ENCODE results near the gene PRDM9. TPM values are rescaled to one million over a fixed set of nuclear protein-coding genes. Genes with fewer than 3 reads are reported as not detected.

The PRDM9 gene
- total and polyA plus RNA-seq, 2 donors from 2014 or later, result not detected

GRCh38 chr5:23461576-23461975 lies 45.8 kb upstream of the PRDM9 start:
- H3K36me3 ChIP-seq (ENCODE audit: control insufficient read depth in 2 of 3, insufficient read depth in 3 of 3, low read length in 3 of 3), result no peaks in the 10 kb centered on the region
- DNase-seq (peak in 1 of 5 donors; percentile 10), FAIRE-seq (peak; percentile 42)
- intact Hi-C loops (cut with DNase I), result no loop called here
- H3K4me1 ChIP-seq (ENCODE audit: control insufficient read depth in 2 of 3, insufficient read depth in 2 of 3, low read depth in 1 of 3, low read length in 3 of 3), result peaks cover 0 to 5% (median 0%) of the 10 kb centered on the region in 3 donors
- TF ChIP-seq CTCF (IDR thresholded peaks at IDR 0.05; ENCODE audit: borderline replicate concordance, extremely low read depth, insufficient read depth), result no peak
- no peak overlapping the region for H3K4me3 ChIP-seq (ENCODE audit: low read length in 3 of 3)
- H3K27me3 ChIP-seq (ENCODE audit: control insufficient read depth, insufficient read depth, low read length), result no peaks in the 10 kb centered on the region
- H3K9me3 ChIP-seq (ENCODE audit: control insufficient read depth in 2 of 3, insufficient read depth in 1 of 3, low read length in 3 of 3), result peaks cover 0 to 4% (median 0%) of the 10 kb centered on the region in 3 donors
- H3K9ac ChIP-seq (ENCODE audit: low read length in 3 of 3), result no peak overlapping the region
- H3K27ac ChIP-seq (ENCODE audit: low read depth in 2 of 2, low read length in 2 of 2), result no peak overlapping the region

DNA sequence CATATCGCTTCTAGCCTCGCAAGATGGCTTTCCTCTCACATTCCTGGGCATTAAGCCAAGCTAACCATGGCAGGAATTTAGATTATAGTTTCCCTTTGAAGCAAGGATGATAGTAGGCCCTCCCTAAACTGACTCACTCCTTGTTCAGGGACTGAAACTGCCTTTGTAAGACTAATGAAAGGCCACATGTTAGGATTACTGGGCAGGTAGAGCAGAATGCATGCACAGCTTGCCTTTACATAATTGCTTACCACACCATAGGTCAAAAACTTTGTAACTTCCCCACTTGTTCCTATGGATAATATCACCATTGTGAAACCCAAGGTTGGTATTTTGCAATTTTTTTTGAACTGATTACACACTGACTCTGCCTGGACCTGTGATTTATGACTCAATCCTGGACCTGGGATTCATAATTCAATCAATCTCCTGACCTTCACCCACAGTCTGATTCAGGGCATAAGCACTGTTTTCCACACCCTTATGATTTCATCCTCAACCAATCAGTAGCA lies 41.0 kb upstream of the PRDM9 start:
- no peaks in the 10 kb centered on the region for H3K36me3 ChIP-seq (ENCODE audit: control insufficient read depth in 2 of 3, insufficient read depth in 3 of 3, low read length in 3 of 3)
- no peak overlapping the region for H3K9ac ChIP-seq (ENCODE audit: low read length in 3 of 3)
- H3K27me3 ChIP-seq (ENCODE audit: control insufficient read depth, insufficient read depth, low read length), result no peaks in the 10 kb centered on the region
- FAIRE-seq (no peak), DNase-seq (peak in 1 of 5 donors; percentile 39)
- no peaks in the 10 kb centered on the region for H3K4me1 ChIP-seq (ENCODE audit: control insufficient read depth in 2 of 3, insufficient read depth in 2 of 3, low read depth in 1 of 3, low read length in 3 of 3)
- no peak overlapping the region for H3K4me3 ChIP-seq (ENCODE audit: low read length in 3 of 3)
- TF ChIP-seq CTCF (IDR thresholded peaks at IDR 0.05; ENCODE audit: borderline replicate concordance, extremely low read depth, insufficient read depth), result no peak
- peaks cover 0 to 10% (median 0%) of the 10 kb centered on the region in 3 donors for H3K9me3 ChIP-seq (ENCODE audit: control insufficient read depth in 2 of 3, insufficient read depth in 1 of 3, low read length in 3 of 3)
- H3K27ac ChIP-seq (ENCODE audit: low read depth in 2 of 2, low read length in 2 of 2), result no peak overlapping the region
- intact Hi-C loops (cut with DNase I), result no loop called here

GRCh38 chr5:23468658-23469057 lies 38.8 kb upstream of the PRDM9 start:
- Histone ChIP-seq H3K4me3 (ENCODE audit: low read length in 3 of 3) (no peak overlapping the region), H3K4me1 (ENCODE audit: control insufficient read depth in 2 of 3, insufficient read depth in 2 of 3, low read depth in 1 of 3, low read length in 3 of 3) (no peaks in the 10 kb centered on the region), H3K9me3 (ENCODE audit: control insufficient read depth in 2 of 3, insufficient read depth in 1 of 3, low read length in 3 of 3) (peaks cover 0 to 10% (median 0%) of the 10 kb centered on the region in 3 donors), H3K27me3 (ENCODE audit: control insufficient read depth, insufficient read depth, low read length) (no peaks in the 10 kb centered on the region), H3K27ac (ENCODE audit: low read depth in 2 of 2, low read length in 2 of 2) (no peak overlapping the region), H3K36me3 (ENCODE audit: control insufficient read depth in 2 of 3, insufficient read depth in 3 of 3, low read length in 3 of 3) (no peaks in the 10 kb centered on the region), H3K9ac (ENCODE audit: low read length in 3 of 3) (no peak overlapping the region)
- TF ChIP-seq CTCF (IDR thresholded peaks at IDR 0.05; ENCODE audit: borderline replicate concordance, extremely low read depth, insufficient read depth), result no peak
- DNase-seq, result peak in 1 of 5 donors; percentile 22
- FAIRE-seq, result no peak
- intact Hi-C loops (cut with DNase I), result no loop called here

- no peak overlapping the region for H3K4me3 ChIP-seq (ENCODE audit: low read length in 3 of 3)
- no peak for TF ChIP-seq CTCF (IDR thresholded peaks at IDR 0.05; ENCODE audit: borderline replicate concordance, extremely low read depth, insufficient read depth)
- H3K9ac ChIP-seq (ENCODE audit: low read length in 3 of 3), result no peak overlapping the region
- DNase-seq (no peak), FAIRE-seq (no peak)
- H3K36me3 ChIP-seq (ENCODE audit: control insufficient read depth in 2 of 3, insufficient read depth in 3 of 3, low read length in 3 of 3), result no peaks in the 10 kb centered on the region
- H3K9me3 ChIP-seq (ENCODE audit: control insufficient read depth in 2 of 3, insufficient read depth in 1 of 3, low read length in 3 of 3), result no peaks in the 10 kb centered on the region
- intact Hi-C loops (cut with DNase I), result no loop called here
- H3K4me1 ChIP-seq (ENCODE audit: control insufficient read depth in 2 of 3, insufficient read depth in 2 of 3, low read depth in 1 of 3, low read length in 3 of 3), result no peaks in the 10 kb centered on the region
- no peaks in the 10 kb centered on the region for H3K27me3 ChIP-seq (ENCODE audit: control insufficient read depth, insufficient read depth, low read length)
- no peak overlapping the region for H3K27ac ChIP-seq (ENCODE audit: low read depth in 2 of 2, low read length in 2 of 2)
Measured at GRCh38 chr5:23473915-23474314, 33.5 kb upstream of the PRDM9 start.

All from kidney (tissue), 14 donors.